SK-N-SH treated with all-trans-retinoic acid at 6 μM for 48 hours (cell line): ENCODE data around the gene SV2B.

ENCODE experiments used
- PPARA ChIP-seq: fragments of 250-450 bp; sonication (Bioruptor Pico); IDR thresholded peaks from 2 replicates; pipeline ENCODE4 v1.5.0; 2020; ENCODE audit warnings: mild to moderate bottlenecking, borderline replicate concordance
- RARB ChIP-seq: fragments of 250-450 bp; sonication (Bioruptor Pico); IDR thresholded peaks from 2 replicates; pipeline ENCODE4 v1.8.0; 2021; ENCODE audit warnings: mild to moderate bottlenecking, moderate library complexity
- SNAI2 ChIP-seq: fragments of 250-450 bp; sonication (Bioruptor Pico); IDR thresholded peaks from 2 replicates; pipeline ENCODE4 v1.5.0; 2020; ENCODE audit warnings: mild to moderate bottlenecking, moderate library complexity
- TCF4 ChIP-seq: fragments of 250-450 bp; sonication (Bioruptor Pico); IDR thresholded peaks from 2 replicates; pipeline ENCODE4 v1.8.0; 2021; ENCODE audit warnings: mild to moderate bottlenecking, moderate library complexity, borderline replicate concordance
- ZC3H10 ChIP-seq: fragments of 250-450 bp; sonication (Bioruptor Pico); IDR thresholded peaks from 2 replicates; pipeline ENCODE4 v1.5.1; 2021; ENCODE audit warnings: mild to moderate bottlenecking, moderate library complexity
- ZNF8 ChIP-seq: fragments of 450-650 bp; formaldehyde crosslinking; IDR thresholded peaks from 2 replicates; pipeline ENCODE4 v1.5.0; 2020; ENCODE audit warnings: mild to moderate bottlenecking, moderate library complexity

- TF ChIP-seq RARB = no peak
- no peak for TF ChIP-seq ZC3H10 (CRISPR knock-in tag)
- no peak for TF ChIP-seq PPARA (CRISPR knock-in tag)
- TF ChIP-seq ZNF8 = no peak
- TF ChIP-seq SNAI2 = no peak
- peak; percentile 19; the same call in 1 of the 2 replicates for TF ChIP-seq TCF4 (CRISPR knock-in tag)
Measured at GRCh38 chr15:91335702-91336101, 235.6 kb downstream of the SV2B start.
